Measurements from ENCODE around the gene CERS6. TPM values are rescaled to one million over a fixed set of nuclear protein-coding genes. Genes with fewer than 3 reads are reported as not detected.

CERS6 gene
- total and polyA plus RNA-seq, 4 donors = 4.2 to 20.4 (median 10.1) TPM

DNA sequence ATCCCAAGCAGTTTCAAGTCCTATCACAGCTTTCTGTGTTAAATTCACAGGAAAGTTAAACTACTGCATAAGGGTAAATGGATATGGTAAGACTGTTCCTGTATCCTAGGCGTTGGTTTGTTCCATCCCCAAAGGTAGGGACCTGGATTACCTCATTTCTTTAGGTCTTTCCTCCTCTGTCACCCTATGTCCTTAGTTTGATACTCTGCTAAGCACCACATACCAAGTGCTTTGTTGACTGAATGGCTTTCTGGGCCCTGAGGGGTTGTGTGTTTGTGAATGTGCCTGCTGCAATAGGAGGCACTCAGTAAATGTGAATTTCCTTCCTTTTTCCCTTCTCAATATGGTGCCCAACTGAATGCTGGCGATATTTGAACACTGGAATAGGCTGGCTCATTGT, 354.2 kb downstream of the CERS6 start:
- Histone ChIP-seq H3K36me3 (ENCODE audit: control insufficient read depth in 4 of 4, insufficient read depth in 3 of 4, low read depth in 1 of 4, low read length in 3 of 4) (no peaks in the 10 kb centered on the region), H3K4me1 (ENCODE audit: control insufficient read depth in 4 of 4, insufficient read depth in 4 of 4, low read length in 3 of 4) (peaks cover 0 to 9% (median 5%) of the 10 kb centered on the region in 4 donors), H3K9me3 (ENCODE audit: control insufficient read depth in 4 of 4, low read length in 3 of 4) (no peaks in the 10 kb centered on the region), H3K27me3 (ENCODE audit: control insufficient read depth in 4 of 4, insufficient read depth in 4 of 4, low read length in 3 of 4) (no peaks in the 10 kb centered on the region), H3K4me3 (ENCODE audit: low read depth in 1 of 3, low read length in 3 of 3) (no peak overlapping the region), H3K9ac (ENCODE audit: low read depth in 1 of 2, low read length in 2 of 2) (no peak overlapping the region), H3K27ac (ENCODE audit: low read depth in 1 of 2, low read length in 2 of 2) (no peak overlapping the region)
- no peak for TF ChIP-seq RAD21 (IDR thresholded peaks at IDR 0.05)
- TF ChIP-seq EGR1 (IDR thresholded peaks at IDR 0.05; ENCODE audit: low read depth in 2 of 2) = no peak
- no peak for TF ChIP-seq JUND (IDR thresholded peaks at IDR 0.05)
- TF ChIP-seq NR2F2 (IDR thresholded peaks at IDR 0.05) = no peak
- TF ChIP-seq, protein P1, sequence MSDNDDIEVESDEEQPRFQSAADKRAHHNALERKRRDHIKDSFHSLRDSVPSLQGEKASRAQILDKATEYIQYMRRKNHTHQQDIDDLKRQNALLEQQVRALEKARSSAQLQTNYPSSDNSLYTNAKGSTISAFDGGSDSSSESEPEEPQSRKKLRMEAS (IDR thresholded peaks at IDR 0.05) = no peak
- no peak for TF ChIP-seq FOXA2 (IDR thresholded peaks at IDR 0.05)
- TF ChIP-seq CTCF (IDR thresholded peaks at IDR 0.05; ENCODE audit: low read depth, low read length, missing input control) = no peak
- TF ChIP-seq HNF4A (conservative IDR thresholded peaks at IDR 0.05) = no peak
- no peak for TF ChIP-seq ZBTB33 (IDR thresholded peaks at IDR 0.05)
- TF ChIP-seq FOXA1 (IDR thresholded peaks at IDR 0.05) = no peak
- no peak for TF ChIP-seq GABPA (IDR thresholded peaks at IDR 0.05 in 1 of 2, conservative IDR thresholded peaks at IDR 0.05 in 1 of 2)
- TF ChIP-seq, protein P2, sequence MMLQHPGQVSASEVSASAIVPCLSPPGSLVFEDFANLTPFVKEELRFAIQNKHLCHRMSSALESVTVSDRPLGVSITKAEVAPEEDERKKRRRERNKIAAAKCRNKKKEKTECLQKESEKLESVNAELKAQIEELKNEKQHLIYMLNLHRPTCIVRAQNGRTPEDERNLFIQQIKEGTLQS (IDR thresholded peaks at IDR 0.05) = no peak
- TF ChIP-seq TAF1 (conservative IDR thresholded peaks at IDR 0.05) = no peak
- no peak for TF ChIP-seq YY1 (IDR thresholded peaks at IDR 0.05)
- TF ChIP-seq HNF4G (IDR thresholded peaks at IDR 0.05) = no peak
- no peak for TF ChIP-seq RXRA (IDR thresholded peaks at IDR 0.05)
- no peak for TF ChIP-seq REST (IDR thresholded peaks at IDR 0.05)
- no peak for TF ChIP-seq SP1 (IDR thresholded peaks at IDR 0.05)
- WGBS = 96% methylated on average over 2 of the region's 2 CpGs
- DNase-seq (ENCODE audit: low spot score) = no peak

Data from liver (tissue), 9 donors.